Uterus (tissue), 2 donors: Measurements from ENCODE around the gene FRMPD4.

Source experiments
- CTCF ChIP-seq, 4 experiments: fragments of 200-600 bp in 2 of 4; fragments of 450-650 bp in 2 of 4; sonication (generic) in 2 of 4; IDR thresholded peaks; one replicate each; pipeline ENCODE4 v1.5.1; 2016 to 2019; ENCODE audit warnings: antibody characterized with exemption in 4 of 4, mild to moderate bottlenecking in 2 of 4, moderate library complexity in 1 of 4
- POLR2A ChIP-seq, 2 donors: fragments of 450-650 bp; IDR thresholded peaks; one replicate each; pipeline ENCODE4 v1.6.1; 2016; ENCODE audit warnings: antibody characterized with exemption in 2 of 2, mild to moderate bottlenecking in 1 of 2, moderate library complexity in 1 of 2

GRCh38 chrX:12753366-12753765 is 615.1 kb downstream of the FRMPD4 start:
- TF ChIP-seq CTCF (IDR thresholded peaks at IDR 0.05) (no peak), POLR2A (IDR thresholded peaks at IDR 0.05) (no peak)
